Mucosa of rectum (tissue), 2 donors: Measurements from ENCODE around the gene C1QTNF12.
"Not testable (repeated sequence)": the region's sequence is repeated elsewhere in the genome, so short reads cannot be mapped to it uniquely, and the experiment has no call there.

Source experiments
- H3K27ac ChIP-seq, 2 donors: one replicate each; pipeline ENCODE4 v1.7.0; 2013; ENCODE audit warnings: inconsistent platforms in 2 of 2, low read depth in 2 of 2, low read length in 2 of 2
- H3K27me3 ChIP-seq, 2 donors: one replicate each; pipeline ENCODE4 v1.7.0; 2013; ENCODE audit warnings: low read length in 2 of 2; ENCODE audit not compliant: control insufficient read depth in 2 of 2, insufficient read depth in 2 of 2
- H3K36me3 ChIP-seq, 2 donors: one replicate each; pipeline ENCODE4 v1.7.0; 2013; ENCODE audit warnings: low read length in 2 of 2; ENCODE audit not compliant: control insufficient read depth in 2 of 2, insufficient read depth in 2 of 2
- H3K4me1 ChIP-seq, 2 donors: one replicate each; pipeline ENCODE4 v1.7.0; 2013; ENCODE audit warnings: low read length in 2 of 2, mild to moderate bottlenecking in 1 of 2; ENCODE audit not compliant: control insufficient read depth in 2 of 2, insufficient read depth in 2 of 2
- H3K4me3 ChIP-seq, 2 donors: one replicate each; pipeline ENCODE4 v1.7.0; 2013; ENCODE audit warnings: low read length in 2 of 2
- H3K9ac ChIP-seq, 2 donors: one replicate each; pipeline ENCODE4 v1.7.0; 2013; ENCODE audit warnings: low read length in 2 of 2, low read depth in 1 of 2, mild to moderate bottlenecking in 1 of 2
- H3K9me3 ChIP-seq, 2 donors: one replicate each; pipeline ENCODE4 v1.7.0; 2013; ENCODE audit warnings: low read length in 2 of 2; ENCODE audit not compliant: control insufficient read depth in 2 of 2
- donor health status: healthy.
- donor health status: Normal muscosa, but diverticular disease.

Gene C1QTNF12

GRCh38 chr1:1199141-1199960 lies 47.2 kb downstream of the C1QTNF12 start:
- H3K9ac ChIP-seq = no peak overlapping the region
- H3K27ac ChIP-seq = no peak overlapping the region
- no peaks in the 10 kb centered on the region for H3K4me1 ChIP-seq
- H3K36me3 ChIP-seq = no peaks in the 10 kb centered on the region
- H3K9me3 ChIP-seq = no peaks in the 10 kb centered on the region
- peaks cover 0 to 5% of the 10 kb centered on the region in 2 donors for H3K27me3 ChIP-seq
- H3K4me3 ChIP-seq = no peak overlapping the region

DNA sequence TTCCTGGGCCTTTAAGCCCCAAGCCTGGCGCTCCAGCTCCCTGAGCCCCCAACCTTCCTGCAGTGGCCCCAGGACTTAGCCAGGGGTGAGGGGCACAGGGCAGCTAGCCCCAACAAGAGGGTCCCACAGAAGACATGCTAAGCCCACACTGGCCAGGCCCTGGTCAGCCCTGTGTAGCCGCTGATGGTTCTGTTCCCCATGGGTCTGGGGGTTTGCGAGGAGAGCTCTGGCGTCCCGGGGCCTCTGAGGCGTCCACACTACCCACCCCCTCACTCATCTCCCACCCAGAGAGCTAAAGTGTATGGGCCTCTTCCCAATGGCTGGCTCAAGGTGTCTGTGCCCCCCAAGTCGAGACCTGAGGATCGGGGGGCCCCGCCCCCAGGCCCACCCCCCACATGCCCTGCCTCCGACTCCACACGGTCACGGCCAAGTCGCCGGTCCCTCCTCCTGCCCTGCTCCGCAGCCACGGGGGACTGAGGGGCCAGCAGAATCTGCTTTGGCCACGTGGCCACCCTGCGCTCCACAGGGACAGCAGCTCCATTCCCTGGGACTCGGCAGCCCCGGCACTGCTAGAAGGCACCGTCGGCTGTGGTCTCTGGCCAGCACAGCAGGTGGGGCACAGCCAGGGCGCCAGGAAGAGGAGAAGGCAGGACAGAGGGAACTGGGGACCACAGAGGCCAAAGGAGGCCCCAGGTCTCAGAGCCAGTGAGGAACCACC lies 47.9 kb downstream of the C1QTNF12 start:
- H3K4me3 ChIP-seq = no peak overlapping the region
- peaks cover 0 to 5% of the 10 kb centered on the region in 2 donors for H3K27me3 ChIP-seq
- H3K36me3 ChIP-seq = no peaks in the 10 kb centered on the region
- H3K9ac ChIP-seq = no peak overlapping the region
- H3K4me1 ChIP-seq = no peaks in the 10 kb centered on the region
- no peak overlapping the region for H3K27ac ChIP-seq
- H3K9me3 ChIP-seq = no peaks in the 10 kb centered on the region

DNA sequence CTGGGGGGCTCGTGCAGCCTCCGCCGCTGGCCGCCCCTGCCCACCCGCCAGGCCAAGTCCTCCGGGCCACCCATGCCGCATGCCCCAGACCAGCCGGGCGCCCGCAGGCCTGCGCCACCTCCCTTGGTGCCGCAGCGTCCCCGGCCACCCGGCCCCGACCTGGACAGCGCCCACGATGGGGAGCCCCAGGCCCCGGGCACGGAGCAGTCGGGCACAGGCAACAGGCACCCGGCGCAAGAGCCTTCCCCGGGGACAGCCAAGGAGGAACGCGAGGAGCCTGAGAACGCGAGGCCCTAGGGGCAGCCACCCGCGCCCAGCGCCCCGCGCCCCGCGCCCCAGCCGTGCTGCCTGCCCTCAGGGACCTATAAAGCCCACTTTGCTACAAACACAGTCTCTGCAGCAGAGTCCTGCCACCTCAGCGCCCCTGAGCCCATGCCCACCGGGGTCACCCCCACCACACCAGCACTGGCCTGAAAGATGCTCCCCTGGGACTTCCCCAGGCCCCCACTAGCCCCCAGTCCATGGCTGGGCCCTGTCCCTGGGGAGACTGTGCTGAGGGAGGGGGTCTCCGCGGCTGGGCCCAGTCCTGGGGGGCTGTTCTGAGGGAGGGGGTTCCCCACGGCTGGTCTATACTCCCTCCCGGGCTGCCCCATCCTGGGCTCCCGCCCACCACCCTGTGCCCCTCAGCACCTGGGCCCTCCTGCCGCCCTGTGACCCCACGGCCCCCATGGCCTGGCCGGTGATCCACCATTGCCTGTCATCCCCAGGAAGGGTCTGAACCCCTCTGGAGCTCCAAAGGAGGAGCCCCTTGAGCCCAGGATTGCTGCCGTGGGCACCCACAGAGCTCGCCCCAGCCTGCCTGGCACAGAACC lies 48.7 kb downstream of the C1QTNF12 start:
- no peaks in the 10 kb centered on the region for H3K36me3 ChIP-seq
- H3K9ac ChIP-seq = no peak overlapping the region
- no peak overlapping the region for H3K27ac ChIP-seq
- H3K9me3 ChIP-seq = no peaks in the 10 kb centered on the region
- H3K4me1 ChIP-seq = no peaks in the 10 kb centered on the region
- peaks cover 0 to 5% of the 10 kb centered on the region in 2 donors for H3K27me3 ChIP-seq
- H3K4me3 ChIP-seq = no peak overlapping the region

DNA sequence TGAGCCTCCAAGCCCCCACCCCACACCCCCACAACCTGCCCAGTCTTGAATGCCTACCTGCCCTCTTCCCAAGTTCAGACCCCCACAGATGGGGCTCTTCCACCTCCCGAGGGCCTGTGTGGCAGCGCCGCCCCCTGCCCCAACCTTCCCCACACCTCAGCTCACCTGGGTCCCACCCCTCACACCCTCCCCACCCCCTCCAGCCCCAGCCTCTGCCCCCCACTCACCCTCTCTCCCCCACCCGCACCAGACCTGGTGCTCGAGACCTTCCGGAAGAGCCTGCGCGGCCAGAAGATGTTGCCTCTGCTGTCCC lies 49.4 kb downstream of the C1QTNF12 start:
- no peak overlapping the region for H3K4me3 ChIP-seq
- H3K9ac ChIP-seq = no peak overlapping the region
- peaks cover 0 to 5% of the 10 kb centered on the region in 2 donors for H3K27me3 ChIP-seq
- H3K27ac ChIP-seq = no peak overlapping the region
- no peaks in the 10 kb centered on the region for H3K36me3 ChIP-seq
- no peaks in the 10 kb centered on the region for H3K4me1 ChIP-seq
- H3K9me3 ChIP-seq = no peaks in the 10 kb centered on the region

- H3K27me3 ChIP-seq = peaks cover 0 to 5% of the 10 kb centered on the region in 2 donors
Measured at GRCh38 chr1:1196431-1197187, 49.9 kb downstream of the C1QTNF12 start.

GRCh38 chr1:1195726-1196125 lies 50.8 kb downstream of the C1QTNF12 start:
- H3K27ac ChIP-seq, H3K9me3 ChIP-seq, H3K9ac ChIP-seq, H3K4me3 ChIP-seq, H3K4me1 ChIP-seq, H3K27me3 ChIP-seq, H3K36me3 ChIP-seq: not testable (repeated sequence)

More at GRCh38 chr1:1196431-1197187, 49.9 kb downstream of the C1QTNF12 start:
- no peak overlapping the region for H3K27ac ChIP-seq
- H3K4me3 ChIP-seq = no peak overlapping the region
- no peaks in the 10 kb centered on the region for H3K36me3 ChIP-seq
- H3K9ac ChIP-seq = no peak overlapping the region
- no peaks in the 10 kb centered on the region for H3K4me1 ChIP-seq
- no peaks in the 10 kb centered on the region for H3K9me3 ChIP-seq

- Histone ChIP-seq H3K27ac (no peak overlapping the region), H3K4me3 (no peak overlapping the region), H3K27me3 (peaks cover 0 to 5% of the 10 kb centered on the region in 2 donors), H3K4me1 (no peaks in the 10 kb centered on the region), H3K9ac (no peak overlapping the region), H3K9me3 (no peaks in the 10 kb centered on the region), H3K36me3 (no peaks in the 10 kb centered on the region)
Measured at GRCh38 chr1:1194723-1195122, 51.8 kb downstream of the C1QTNF12 start.
